Neural progenitor cell (in vitro differentiated cells): ENCODE results near the gene UBE2I. TPM values are rescaled to one million over a fixed set of nuclear protein-coding genes. Genes with fewer than 3 reads are reported as not detected.

Experiments
- DNase-seq: peaks from one replicate; pipeline ENCODE4 v3.0.0-alpha.2; 2016; ENCODE audit warnings: low spot score
- H2AFZ ChIP-seq: fragments of 200-600 bp; sonication (generic); replicated peaks from 2 replicates; pipeline ENCODE4 v1.6.1; 2016; ENCODE audit warnings: antibody characterized with exemption
- H3F3A ChIP-seq: fragments of 200-600 bp; sonication (generic); 2 replicates; pipeline ENCODE4 v1.6.1; 2016; ENCODE audit warnings: antibody characterized with exemption, low read depth
- H3K27ac ChIP-seq: fragments of 200-600 bp; sonication (generic); 2 replicates; pipeline ENCODE4 v1.5.1; 2016; ENCODE audit warnings: mild to moderate bottlenecking
- H3K27me3 ChIP-seq: fragments of 200-600 bp; sonication (generic); 2 replicates; pipeline ENCODE4 v1.6.1; 2016; ENCODE audit warnings: mild to moderate bottlenecking, moderate library complexity
- H3K36me3 ChIP-seq: fragments of 200-600 bp; sonication (generic); 2 replicates; pipeline ENCODE4 v1.5.1; 2016
- H3K4me1 ChIP-seq: fragments of 200-600 bp; sonication (generic); 2 replicates; pipeline ENCODE4 v1.6.1; 2016; ENCODE audit warnings: mixed run types
- H3K4me2 ChIP-seq: fragments of 200-600 bp; sonication (generic); 2 replicates; pipeline ENCODE4 v1.6.1; 2016
- H3K4me3 ChIP-seq: fragments of 200-600 bp; sonication (generic); 2 replicates; pipeline ENCODE4 v1.5.1; 2016
- H3K79me2 ChIP-seq: fragments of 200-600 bp; sonication (generic); 2 replicates; pipeline ENCODE4 v1.6.1; 2016; ENCODE audit warnings: low read depth
- H3K9ac ChIP-seq: fragments of 200-600 bp; sonication (generic); 2 replicates; pipeline ENCODE4 v1.6.1; 2016
- H3K9me3 ChIP-seq: fragments of 200-600 bp; sonication (generic); 2 replicates; pipeline ENCODE4 v1.5.1; 2016; ENCODE audit warnings: low read depth
- H4K20me1 ChIP-seq: fragments of 200-600 bp; sonication (generic); 2 replicates; pipeline ENCODE4 v1.6.1; 2016; ENCODE audit warnings: low read depth
- H3K27ac Mint-ChIP-seq: 3 replicates; pipeline ENCODE4 v1.8.0; 2021; ENCODE audit warnings: mixed read lengths
- H3K27me3 Mint-ChIP-seq: 2 replicates; pipeline ENCODE4 v1.8.0; 2022; ENCODE audit warnings: low read depth, mild to moderate bottlenecking, inconsistent platforms, moderate library complexity, mixed read lengths; ENCODE audit not compliant: insufficient read depth
- H3K36me3 Mint-ChIP-seq: 3 replicates; pipeline ENCODE4 v1.8.0; 2021; ENCODE audit warnings: mixed read lengths
- H3K4me1 Mint-ChIP-seq: 3 replicates; pipeline ENCODE4 v1.8.0; 2021; ENCODE audit warnings: mixed read lengths
- H3K4me3 Mint-ChIP-seq: 3 replicates; pipeline ENCODE4 v1.8.0; 2021; ENCODE audit warnings: mild to moderate bottlenecking, moderate library complexity, mixed read lengths
- H3K9me3 Mint-ChIP-seq: 3 replicates; pipeline ENCODE4 v1.8.0; 2020; ENCODE audit warnings: mixed read lengths
- CTCF ChIP-seq: fragments of 200-600 bp; sonication (generic); IDR thresholded peaks from 2 replicates; pipeline ENCODE4 v1.5.1; 2017; ENCODE audit warnings: antibody characterized with exemption, mild to moderate bottlenecking
- EZH2 ChIP-seq: fragments of 200-600 bp; sonication (generic); IDR thresholded peaks from 2 replicates; pipeline ENCODE4 v1.6.1; 2017; ENCODE audit warnings: antibody characterized with exemption, mild to moderate bottlenecking, moderate library complexity
- EZH2phosphoT487 ChIP-seq: fragments of 200-600 bp; sonication (generic); IDR thresholded peaks from 2 replicates; pipeline ENCODE4 v1.6.1; 2017; ENCODE audit warnings: antibody characterized with exemption
- total RNA-seq: library from RNA; depleted of rRNA; stranded (reverse); fragments of >200 nt; gene quantifications from 2 replicates; pipeline ENCODE4 v1.2.3, GENCODE V29; 2015; ENCODE audit warnings: low replicate concordance

Gene UBE2I
- total RNA-seq, 1 donor from 2014 or later, result 239 TPM

GRCh38 chr16:1263591-1264344 is 45.7 kb upstream of the UBE2I start:
- no peaks in the 10 kb centered on the region for H4K20me1 ChIP-seq
- peaks cover 37% of the 10 kb centered on the region for H3K27me3 Mint-ChIP-seq
- H3K27ac ChIP-seq, result no peak overlapping the region
- H3K9me3 ChIP-seq, result no peaks in the 10 kb centered on the region
- H3K27me3 ChIP-seq, result peaks cover 36% of the 10 kb centered on the region
- no peaks in the 10 kb centered on the region for H3K36me3 Mint-ChIP-seq
- no peak for TF ChIP-seq EZH2phosphoT487
- TF ChIP-seq EZH2, result no peak
- TF ChIP-seq CTCF, result no peak
- no peak overlapping the region for H2AFZ ChIP-seq
- H3K4me1 Mint-ChIP-seq, result peaks cover 4% of the 10 kb centered on the region
- no peak overlapping the region for H3K4me3 ChIP-seq
- H3F3A ChIP-seq, result peaks cover 10% of the 10 kb centered on the region
- H3K9me3 Mint-ChIP-seq, result peaks cover 6% of the 10 kb centered on the region
- H3K4me2 ChIP-seq, result no peak overlapping the region
- H3K27ac Mint-ChIP-seq, result peak overlapping the region; percentile 38
- H3K9ac ChIP-seq, result no peak overlapping the region
- H3K4me1 ChIP-seq, result peaks cover 4% of the 10 kb centered on the region
- H3K79me2 ChIP-seq, result no peaks in the 10 kb centered on the region
- peak overlapping the region; percentile 39 for H3K4me3 Mint-ChIP-seq
- DNase-seq, result no peak
- H3K36me3 ChIP-seq, result no peaks in the 10 kb centered on the region

GRCh38 chr16:1264345-1265089 is 44.9 kb upstream of the UBE2I start:
- Histone ChIP-seq H3K9ac (no peak overlapping the region), H3K27ac (no peak overlapping the region), H3K36me3 (no peaks in the 10 kb centered on the region), H3K27me3 (peaks cover 29% of the 10 kb centered on the region), H3K4me2 (no peak overlapping the region), H3K9me3 (no peaks in the 10 kb centered on the region), H3K4me1 (no peaks in the 10 kb centered on the region), H2AFZ (no peak overlapping the region), H4K20me1 (no peaks in the 10 kb centered on the region), H3F3A (peaks cover 10% of the 10 kb centered on the region), H3K4me3 (no peak overlapping the region), H3K79me2 (no peaks in the 10 kb centered on the region)
- Mint-ChIP-seq H3K9me3 (peaks cover 6% of the 10 kb centered on the region), H3K27ac (peak overlapping the region; percentile 38), H3K27me3 (peaks cover 32% of the 10 kb centered on the region), H3K4me1 (peaks cover 2% of the 10 kb centered on the region), H3K4me3 (peak overlapping the region; percentile 39), H3K36me3 (no peaks in the 10 kb centered on the region)
- no peak for DNase-seq
- TF ChIP-seq EZH2, result no peak
- TF ChIP-seq EZH2phosphoT487, result no peak
- TF ChIP-seq CTCF, result no peak

GRCh38 chr16:1265090-1265630 is 44.3 kb upstream of the UBE2I start:
- H3K4me2 ChIP-seq, result no peak overlapping the region
- peaks cover 10% of the 10 kb centered on the region for H3F3A ChIP-seq
- no peaks in the 10 kb centered on the region for H3K9me3 ChIP-seq
- Mint-ChIP-seq H3K27ac (peak overlapping the region; percentile 18), H3K27me3 (peaks cover 34% of the 10 kb centered on the region), H3K4me1 (peaks cover 2% of the 10 kb centered on the region), H3K4me3 (no peak overlapping the region), H3K36me3 (no peaks in the 10 kb centered on the region), H3K9me3 (peaks cover 6% of the 10 kb centered on the region)
- no peak overlapping the region for H3K4me3 ChIP-seq
- no peak for DNase-seq
- no peaks in the 10 kb centered on the region for H3K36me3 ChIP-seq
- TF ChIP-seq EZH2phosphoT487 (no peak), EZH2 (no peak), CTCF (no peak)
- no peak overlapping the region for H3K9ac ChIP-seq
- no peaks in the 10 kb centered on the region for H3K4me1 ChIP-seq
- H2AFZ ChIP-seq, result no peak overlapping the region
- no peaks in the 10 kb centered on the region for H4K20me1 ChIP-seq
- H3K79me2 ChIP-seq, result no peaks in the 10 kb centered on the region
- H3K27ac ChIP-seq, result no peak overlapping the region
- H3K27me3 ChIP-seq, result peaks cover 22% of the 10 kb centered on the region
